Measurements from ENCODE around the gene KLHL36. TPM values are rescaled to one million over a fixed set of nuclear protein-coding genes. Genes with fewer than 3 reads are reported as not detected.

Gene KLHL36
- total RNA-seq, 1 donor from 2014 or later, result 43.8 TPM

- Mint-ChIP-seq H3K27me3 (ENCODE audit: low read depth) (peaks cover 6% of the 10 kb centered on the region), H3K4me3 (ENCODE audit: unreplicated experiment) (no peak overlapping the region), H3K4me1 (ENCODE audit: low read depth) (no peaks in the 10 kb centered on the region), H3K36me3 (ENCODE audit: low read depth) (no peaks in the 10 kb centered on the region), H3K9me3 (ENCODE audit: low read depth) (no peaks in the 10 kb centered on the region), H3K27ac (ENCODE audit: unreplicated experiment) (no peak overlapping the region)
- DNase-seq (ENCODE audit: low spot score), result no peak
- TF ChIP-seq, protein P1, sequence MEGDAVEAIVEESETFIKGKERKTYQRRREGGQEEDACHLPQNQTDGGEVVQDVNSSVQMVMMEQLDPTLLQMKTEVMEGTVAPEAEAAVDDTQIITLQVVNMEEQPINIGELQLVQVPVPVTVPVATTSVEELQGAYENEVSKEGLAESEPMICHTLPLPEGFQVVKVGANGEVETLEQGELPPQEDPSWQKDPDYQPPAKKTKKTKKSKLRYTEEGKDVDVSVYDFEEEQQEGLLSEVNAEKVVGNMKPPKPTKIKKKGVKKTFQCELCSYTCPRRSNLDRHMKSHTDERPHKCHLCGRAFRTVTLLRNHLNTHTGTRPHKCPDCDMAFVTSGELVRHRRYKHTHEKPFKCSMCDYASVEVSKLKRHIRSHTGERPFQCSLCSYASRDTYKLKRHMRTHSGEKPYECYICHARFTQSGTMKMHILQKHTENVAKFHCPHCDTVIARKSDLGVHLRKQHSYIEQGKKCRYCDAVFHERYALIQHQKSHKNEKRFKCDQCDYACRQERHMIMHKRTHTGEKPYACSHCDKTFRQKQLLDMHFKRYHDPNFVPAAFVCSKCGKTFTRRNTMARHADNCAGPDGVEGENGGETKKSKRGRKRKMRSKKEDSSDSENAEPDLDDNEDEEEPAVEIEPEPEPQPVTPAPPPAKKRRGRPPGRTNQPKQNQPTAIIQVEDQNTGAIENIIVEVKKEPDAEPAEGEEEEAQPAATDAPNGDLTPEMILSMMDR (IDR thresholded peaks at IDR 0.05), result no peak
These were observed 30.2 kb downstream of the KLHL36 start for GRCh38 chr16:84678541-84678940.

- Mint-ChIP-seq H3K36me3 (ENCODE audit: low read depth) (no peaks in the 10 kb centered on the region), H3K9me3 (ENCODE audit: low read depth) (no peaks in the 10 kb centered on the region), H3K4me1 (ENCODE audit: low read depth) (no peaks in the 10 kb centered on the region), H3K27ac (ENCODE audit: unreplicated experiment) (no peak overlapping the region), H3K27me3 (ENCODE audit: low read depth) (peaks cover 6% of the 10 kb centered on the region), H3K4me3 (ENCODE audit: unreplicated experiment) (no peak overlapping the region)
- no peak for DNase-seq (ENCODE audit: low spot score)
- TF ChIP-seq, protein P1 (IDR thresholded peaks at IDR 0.05), result no peak
These were observed 32.0 kb downstream of the KLHL36 start for GRCh38 chr16:84680165-84680842.

DNA sequence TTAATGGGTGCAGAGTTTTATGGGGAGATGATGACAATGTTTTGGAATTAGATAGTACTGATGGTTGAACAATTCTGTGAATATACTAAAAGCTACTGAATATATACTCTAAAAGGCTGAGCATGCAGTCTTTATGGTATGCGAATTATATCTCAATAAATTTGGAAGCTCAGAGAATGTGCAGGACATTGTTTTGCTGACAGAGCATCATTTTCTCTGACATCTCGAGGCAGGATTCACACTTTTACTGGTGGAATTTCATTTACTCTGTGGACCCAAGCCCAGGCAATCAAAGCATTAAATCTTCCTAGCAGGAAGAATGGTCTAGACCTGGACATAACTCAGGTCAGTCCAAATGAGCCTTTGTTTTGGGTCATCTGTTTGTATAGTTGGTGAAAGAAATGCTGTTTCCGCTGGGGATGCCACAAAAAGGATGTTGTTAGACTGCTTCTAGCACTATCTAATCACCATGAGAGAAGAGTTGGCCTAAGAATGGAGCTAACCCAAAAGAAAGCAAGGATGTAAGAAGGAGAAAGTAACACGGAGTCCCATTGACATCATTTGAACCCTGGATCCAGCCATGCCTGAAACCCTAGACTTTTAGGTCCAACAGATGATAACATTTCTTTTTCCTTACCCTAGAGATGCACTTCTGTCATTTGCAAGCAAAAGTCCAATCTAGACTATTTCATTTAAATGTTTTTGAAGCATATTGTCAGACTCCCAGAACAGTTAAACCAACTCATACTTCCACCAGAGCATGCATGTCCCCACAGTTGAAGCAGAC is 32.7 kb downstream of the KLHL36 start:
- Mint-ChIP-seq H3K27ac (ENCODE audit: unreplicated experiment) (no peak overlapping the region), H3K36me3 (ENCODE audit: low read depth) (no peaks in the 10 kb centered on the region), H3K27me3 (ENCODE audit: low read depth) (peaks cover 6% of the 10 kb centered on the region), H3K4me1 (ENCODE audit: low read depth) (no peaks in the 10 kb centered on the region), H3K9me3 (ENCODE audit: low read depth) (no peaks in the 10 kb centered on the region), H3K4me3 (ENCODE audit: unreplicated experiment) (no peak overlapping the region)
- DNase-seq (ENCODE audit: low spot score), result no peak
- TF ChIP-seq, protein P1 (IDR thresholded peaks at IDR 0.05), result no peak

DNA sequence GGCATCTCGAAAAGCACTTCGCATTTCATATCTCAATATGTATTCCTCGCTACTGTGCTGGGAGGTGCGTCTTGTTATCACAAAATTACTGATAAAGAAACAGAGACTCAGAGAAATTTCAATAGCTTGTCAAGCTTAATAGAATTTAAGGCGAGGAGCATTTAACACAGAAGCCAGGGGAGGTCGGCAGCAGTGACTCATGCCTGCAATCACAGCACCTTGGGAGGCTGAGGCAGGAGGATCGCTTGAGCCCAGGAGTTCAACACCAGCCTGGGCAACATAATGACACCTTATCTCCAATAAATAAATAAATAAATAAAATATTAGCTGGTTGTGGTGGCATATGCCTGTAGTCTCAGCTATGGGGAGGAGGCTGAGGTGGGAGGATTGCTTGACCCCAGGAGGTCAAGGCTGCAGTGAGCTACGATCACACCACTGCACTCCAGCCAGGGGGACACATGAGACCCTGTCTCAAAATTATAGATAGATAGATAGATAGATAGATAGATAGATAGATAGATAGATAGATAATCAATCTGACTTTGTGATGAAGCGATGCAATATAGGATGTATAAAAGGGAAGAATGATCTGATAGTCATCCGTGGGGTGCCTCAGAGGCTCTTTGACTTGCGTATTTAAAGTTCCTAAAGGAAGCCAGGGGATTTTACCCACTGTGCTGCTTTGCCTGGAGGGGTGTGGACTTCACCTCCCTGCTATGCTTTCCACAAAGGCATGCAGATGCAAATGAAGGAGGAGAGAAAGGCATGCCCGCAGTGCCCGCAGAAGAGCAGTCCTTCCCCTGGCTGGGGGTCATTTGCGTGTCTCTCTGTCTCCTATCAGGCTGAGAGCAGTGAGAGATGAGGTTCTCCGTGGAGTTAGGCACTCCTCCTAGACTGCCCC is 35.6 kb downstream of the KLHL36 start:
- H3K9me3 Mint-ChIP-seq (ENCODE audit: low read depth), result no peaks in the 10 kb centered on the region
- DNase-seq (ENCODE audit: low spot score), result no peak
- no peak overlapping the region for H3K4me3 Mint-ChIP-seq (ENCODE audit: unreplicated experiment)
- H3K36me3 Mint-ChIP-seq (ENCODE audit: low read depth), result no peaks in the 10 kb centered on the region
- H3K27ac Mint-ChIP-seq (ENCODE audit: unreplicated experiment), result no peak overlapping the region
- TF ChIP-seq, protein P1 (IDR thresholded peaks at IDR 0.05), result no peak
- peaks cover 9% of the 10 kb centered on the region for H3K4me1 Mint-ChIP-seq (ENCODE audit: low read depth)
- no peaks in the 10 kb centered on the region for H3K27me3 Mint-ChIP-seq (ENCODE audit: low read depth)

- DNase-seq (ENCODE audit: low spot score), result no peak
- TF ChIP-seq, protein P1 (IDR thresholded peaks at IDR 0.05), result no peak
- Mint-ChIP-seq H3K9me3 (ENCODE audit: low read depth) (no peaks in the 10 kb centered on the region), H3K4me1 (ENCODE audit: low read depth) (peaks cover 13% of the 10 kb centered on the region), H3K36me3 (ENCODE audit: low read depth) (no peaks in the 10 kb centered on the region), H3K4me3 (ENCODE audit: unreplicated experiment) (no peak overlapping the region), H3K27ac (ENCODE audit: unreplicated experiment) (no peak overlapping the region), H3K27me3 (ENCODE audit: low read depth) (no peaks in the 10 kb centered on the region)
These were observed 36.3 kb downstream of the KLHL36 start for GRCh38 chr16:84684592-84684965.
